Vagina (tissue), 2 donors: ENCODE data around the gene CCDC81. TPM values are rescaled to one million over a fixed set of nuclear protein-coding genes. Genes with fewer than 3 reads are reported as not detected.

ENCODE experiments used
- DNase-seq, 2 donors: peaks; one replicate each; pipeline ENCODE4 v3.0.0-alpha.2; 2017; ENCODE audit errors: extremely low spot score in 2 of 2
- H3K27ac ChIP-seq: fragments of 200-600 bp; sonication (generic); one replicate; pipeline ENCODE4 v1.5.1; 2019
- H3K27me3 ChIP-seq: fragments of 200-600 bp; sonication (generic); one replicate; pipeline ENCODE4 v1.5.1; 2019
- H3K36me3 ChIP-seq, 2 donors: fragments of 200-600 bp; sonication (generic); one replicate each; pipeline ENCODE4 v1.5.1; 2017 to 2019
- H3K4me1 ChIP-seq: fragments of 200-600 bp; sonication (generic); one replicate; pipeline ENCODE4 v1.5.1; 2019
- H3K4me3 ChIP-seq, 2 donors: fragments of 200-600 bp; sonication (generic); 1 replicate in 1 of 2; 2 replicates in 1 of 2; pipeline ENCODE4 v1.5.1; 2016 to 2019
- H3K9me3 ChIP-seq: fragments of 200-600 bp; sonication (generic); one replicate; pipeline ENCODE4 v1.5.1; 2019
- CTCF ChIP-seq, 3 experiments: fragments of 450-650 bp in 2 of 3; fragments of 200-600 bp in 1 of 3; sonication (generic) in 1 of 3; IDR thresholded peaks; one replicate each; pipeline ENCODE4 v1.5.1; 2017 to 2019; ENCODE audit warnings: antibody characterized with exemption in 3 of 3, mild to moderate bottlenecking in 2 of 3, moderate library complexity in 2 of 3
- POLR2A ChIP-seq, 2 donors: fragments of 450-650 bp; IDR thresholded peaks; one replicate each; pipeline ENCODE4 v1.6.1; 2017; ENCODE audit warnings: antibody characterized with exemption in 2 of 2, mild to moderate bottlenecking in 2 of 2, moderate library complexity in 2 of 2
- POLR2AphosphoS5 ChIP-seq, 2 donors: sonication (generic); formaldehyde crosslinking; IDR thresholded peaks; one replicate each; pipeline ENCODE4 v1.9.0; 2017; ENCODE audit warnings: antibody characterized with exemption in 2 of 2, mild to moderate bottlenecking in 2 of 2, low read depth in 1 of 2; ENCODE audit not compliant: insufficient read depth in 1 of 2
- intact Hi-C: fragments of 100-400 bp; cut with DNase I; formaldehyde crosslinking; loops from one replicate; pipeline ENCODE4 v1.15.1; 2023
- total RNA-seq: library from RNA; depleted of rRNA; stranded (reverse); fragments of >200 nt; gene quantifications from one replicate; pipeline ENCODE4 v1.2.3, GENCODE V29; 2016

Gene CCDC81
- total RNA-seq, 1 donor from 2014 or later, result not detected

- no peak for TF ChIP-seq CTCF (IDR thresholded peaks at IDR 0.05)
- no peak for TF ChIP-seq POLR2A (IDR thresholded peaks at IDR 0.05)
- TF ChIP-seq POLR2AphosphoS5 (IDR thresholded peaks at IDR 0.05; ENCODE audit: insufficient read depth in 1 of 2, low read depth in 1 of 2), result no peak
- no peaks in the 10 kb centered on the region for H3K9me3 ChIP-seq
- no peaks in the 10 kb centered on the region for H3K36me3 ChIP-seq
- no peak overlapping the region for H3K4me3 ChIP-seq
- H3K4me1 ChIP-seq, result peaks cover 7% of the 10 kb centered on the region
- no peak for DNase-seq
- no peak overlapping the region for H3K27ac ChIP-seq
- H3K27me3 ChIP-seq, result no peaks in the 10 kb centered on the region
- intact Hi-C loops, result no loop called here
These were observed 67.7 kb downstream of the CCDC81 start for GRCh38 chr11:86442420-86442819.

DNA sequence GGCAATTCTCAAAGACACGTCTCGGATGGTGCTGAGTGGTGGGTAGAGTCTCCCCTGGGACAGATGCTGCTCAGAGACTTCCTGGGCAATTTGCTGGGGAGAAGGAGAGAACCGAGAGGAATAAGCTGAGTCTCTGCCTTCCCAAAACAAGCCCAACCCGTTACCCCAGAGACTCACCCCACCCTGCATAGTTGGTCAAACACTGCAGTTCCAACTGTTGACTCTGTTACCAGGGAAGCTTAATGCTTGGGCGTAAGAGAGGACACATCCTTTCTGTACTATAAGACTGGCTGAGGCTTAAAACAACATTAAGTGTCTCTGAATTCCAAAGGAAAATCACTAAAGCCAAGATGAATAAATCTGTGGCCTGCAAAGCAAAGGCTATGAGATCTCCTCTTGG lies 68.1 kb downstream of the CCDC81 start:
- DNase-seq, result no peak
- no peaks in the 10 kb centered on the region for H3K36me3 ChIP-seq
- no peak overlapping the region for H3K27ac ChIP-seq
- H3K27me3 ChIP-seq, result no peaks in the 10 kb centered on the region
- intact Hi-C loops, result no loop called here
- peaks cover 7% of the 10 kb centered on the region for H3K4me1 ChIP-seq
- H3K9me3 ChIP-seq, result no peaks in the 10 kb centered on the region
- no peak for TF ChIP-seq POLR2AphosphoS5 (IDR thresholded peaks at IDR 0.05; ENCODE audit: insufficient read depth in 1 of 2, low read depth in 1 of 2)
- TF ChIP-seq POLR2A (IDR thresholded peaks at IDR 0.05), result no peak
- TF ChIP-seq CTCF (IDR thresholded peaks at IDR 0.05), result no peak
- H3K4me3 ChIP-seq, result no peak overlapping the region

DNA sequence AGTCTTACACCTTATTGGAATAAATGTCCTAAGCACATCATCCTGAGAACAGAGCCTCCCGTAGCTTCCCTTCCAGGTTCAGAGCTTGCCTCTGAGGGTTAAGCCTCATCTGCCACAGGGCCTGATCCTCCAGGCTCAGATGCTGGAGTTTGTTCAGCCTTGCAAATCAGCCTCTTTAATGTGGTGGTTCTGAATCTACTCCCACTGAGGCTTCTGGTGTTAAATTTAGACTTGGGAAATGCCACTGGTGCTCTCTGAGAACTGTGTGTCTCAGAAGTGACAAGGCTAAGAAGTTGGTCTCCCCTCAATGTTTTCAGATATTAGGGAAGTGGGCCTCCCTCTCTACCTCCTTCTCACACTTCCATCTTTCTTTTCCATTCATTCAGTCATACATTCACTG lies 68.7 kb downstream of the CCDC81 start:
- intact Hi-C loops, result no loop called here
- no peak overlapping the region for H3K4me3 ChIP-seq

GRCh38 chr11:86444981-86445380 lies 70.3 kb downstream of the CCDC81 start:
- no peaks in the 10 kb centered on the region for H3K9me3 ChIP-seq
- intact Hi-C loops, result no loop called here
- H3K4me1 ChIP-seq, result peaks cover 7% of the 10 kb centered on the region
- no peaks in the 10 kb centered on the region for H3K36me3 ChIP-seq
- H3K27ac ChIP-seq, result no peak overlapping the region
- no peak for DNase-seq
- no peak overlapping the region for H3K4me3 ChIP-seq
- H3K27me3 ChIP-seq, result no peaks in the 10 kb centered on the region
- TF ChIP-seq CTCF (IDR thresholded peaks at IDR 0.05) (no peak), POLR2AphosphoS5 (IDR thresholded peaks at IDR 0.05; ENCODE audit: insufficient read depth in 1 of 2, low read depth in 1 of 2) (no peak), POLR2A (IDR thresholded peaks at IDR 0.05) (no peak)

More for the DNA sequence above, 68.7 kb downstream of the CCDC81 start:
- no peak overlapping the region for H3K27ac ChIP-seq
- no peaks in the 10 kb centered on the region for H3K36me3 ChIP-seq
- no peaks in the 10 kb centered on the region for H3K9me3 ChIP-seq
- peaks cover 7% of the 10 kb centered on the region for H3K4me1 ChIP-seq
- DNase-seq, result no peak
- TF ChIP-seq CTCF (IDR thresholded peaks at IDR 0.05), result no peak
- no peak for TF ChIP-seq POLR2A (IDR thresholded peaks at IDR 0.05)
- TF ChIP-seq POLR2AphosphoS5 (IDR thresholded peaks at IDR 0.05; ENCODE audit: insufficient read depth in 1 of 2, low read depth in 1 of 2), result no peak
- no peaks in the 10 kb centered on the region for H3K27me3 ChIP-seq

- intact Hi-C loops, result no loop called here
- H3K4me3 ChIP-seq, result no peak overlapping the region
- H3K9me3 ChIP-seq, result no peaks in the 10 kb centered on the region
- no peaks in the 10 kb centered on the region for H3K27me3 ChIP-seq
- H3K27ac ChIP-seq, result no peak overlapping the region
- H3K36me3 ChIP-seq, result no peaks in the 10 kb centered on the region
- TF ChIP-seq CTCF (IDR thresholded peaks at IDR 0.05), result no peak
- TF ChIP-seq POLR2A (IDR thresholded peaks at IDR 0.05), result no peak
- TF ChIP-seq POLR2AphosphoS5 (IDR thresholded peaks at IDR 0.05; ENCODE audit: insufficient read depth in 1 of 2, low read depth in 1 of 2), result no peak
- DNase-seq, result no peak
- H3K4me1 ChIP-seq, result no peaks in the 10 kb centered on the region
These were observed 71.7 kb downstream of the CCDC81 start for GRCh38 chr11:86446163-86446923.
